ENCODE results near the gene ZFP92. TPM values are rescaled to one million over a fixed set of nuclear protein-coding genes. Genes with fewer than 3 reads are reported as not detected.

Gene ZFP92
- total and polyA plus RNA-seq, 2 of the 8 experiments (the other 6 are each of a cell fraction or from before 2014, with no cell fraction given), result 0.14 to 0.41 TPM

- no peak for TF ChIP-seq KDM1A (IDR thresholded peaks at IDR 0.05; ENCODE audit: borderline replicate concordance, low read length)
- no peak for TF ChIP-seq ATF2 (IDR thresholded peaks at IDR 0.05; ENCODE audit: low read length)
Measured at GRCh38 chrX:153366119-153366518, 45.2 kb upstream of the ZFP92 start (continued).

Data from H1 (cell line).